GM12865 (cell line): ENCODE measurements around the gene FCN2.

Source experiments
- DNase-seq: peaks from one replicate; pipeline ENCODE4 v3.0.0; 2010; ENCODE audit warnings: low read depth
- H3K4me3 ChIP-seq: 2 replicates; pipeline ENCODE4 v1.5.1; 2011; ENCODE audit warnings: mild to moderate bottlenecking, low read depth, low read length, control low read depth
- TF ChIP-seq, protein P1 (sequence below): IDR thresholded peaks from 2 replicates; pipeline ENCODE4 v1.5.1; 2011; ENCODE audit warnings: low read length, control low read depth, low read depth, inconsistent platforms; ENCODE audit not compliant: insufficient read depth; ENCODE audit errors: missing control alignments

Gene FCN2

DNA sequence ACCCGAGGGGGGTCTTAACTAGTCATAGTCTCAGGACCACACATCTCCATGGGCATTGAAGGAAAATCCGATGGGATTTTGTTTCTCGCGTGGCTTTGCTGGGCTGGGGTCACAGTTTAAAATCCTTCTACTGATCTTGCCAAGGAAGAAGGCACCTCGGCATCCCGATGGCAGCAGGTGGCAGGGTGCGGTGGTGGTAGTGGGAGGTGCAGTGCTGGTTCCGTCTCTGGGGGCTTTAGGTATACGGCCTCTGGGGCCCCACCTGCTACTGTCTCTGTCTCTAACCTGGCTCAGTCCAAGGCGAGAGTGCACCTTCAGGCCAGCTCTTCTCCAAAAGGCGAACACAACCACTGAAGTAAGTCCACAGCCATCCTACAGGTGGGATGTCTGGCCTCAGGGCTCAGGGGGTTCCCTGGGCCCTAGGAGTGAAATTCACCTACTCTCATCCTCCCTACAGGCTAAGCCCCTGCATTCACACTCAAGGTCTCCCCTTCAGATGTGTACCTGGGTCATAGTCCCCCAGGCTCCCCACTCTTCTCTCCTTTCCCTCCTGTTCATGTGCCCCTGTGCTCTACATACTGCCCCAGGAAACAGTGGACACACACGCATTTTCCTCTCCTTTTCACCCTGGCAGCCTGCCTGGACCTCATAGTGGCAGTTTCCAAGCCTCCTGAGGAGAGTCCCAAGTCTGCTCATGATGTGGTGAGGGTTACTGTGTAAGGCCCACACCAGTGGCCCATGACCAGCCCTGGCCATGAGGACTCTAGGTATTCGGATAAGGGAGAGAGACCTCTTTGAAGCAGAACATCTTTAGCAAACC lies 736 bp upstream of the FCN2 start:
- no peak for DNase-seq
- TF ChIP-seq, protein P1, sequence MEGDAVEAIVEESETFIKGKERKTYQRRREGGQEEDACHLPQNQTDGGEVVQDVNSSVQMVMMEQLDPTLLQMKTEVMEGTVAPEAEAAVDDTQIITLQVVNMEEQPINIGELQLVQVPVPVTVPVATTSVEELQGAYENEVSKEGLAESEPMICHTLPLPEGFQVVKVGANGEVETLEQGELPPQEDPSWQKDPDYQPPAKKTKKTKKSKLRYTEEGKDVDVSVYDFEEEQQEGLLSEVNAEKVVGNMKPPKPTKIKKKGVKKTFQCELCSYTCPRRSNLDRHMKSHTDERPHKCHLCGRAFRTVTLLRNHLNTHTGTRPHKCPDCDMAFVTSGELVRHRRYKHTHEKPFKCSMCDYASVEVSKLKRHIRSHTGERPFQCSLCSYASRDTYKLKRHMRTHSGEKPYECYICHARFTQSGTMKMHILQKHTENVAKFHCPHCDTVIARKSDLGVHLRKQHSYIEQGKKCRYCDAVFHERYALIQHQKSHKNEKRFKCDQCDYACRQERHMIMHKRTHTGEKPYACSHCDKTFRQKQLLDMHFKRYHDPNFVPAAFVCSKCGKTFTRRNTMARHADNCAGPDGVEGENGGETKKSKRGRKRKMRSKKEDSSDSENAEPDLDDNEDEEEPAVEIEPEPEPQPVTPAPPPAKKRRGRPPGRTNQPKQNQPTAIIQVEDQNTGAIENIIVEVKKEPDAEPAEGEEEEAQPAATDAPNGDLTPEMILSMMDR, result no peak
- no peak overlapping the region for H3K4me3 ChIP-seq

DNA sequence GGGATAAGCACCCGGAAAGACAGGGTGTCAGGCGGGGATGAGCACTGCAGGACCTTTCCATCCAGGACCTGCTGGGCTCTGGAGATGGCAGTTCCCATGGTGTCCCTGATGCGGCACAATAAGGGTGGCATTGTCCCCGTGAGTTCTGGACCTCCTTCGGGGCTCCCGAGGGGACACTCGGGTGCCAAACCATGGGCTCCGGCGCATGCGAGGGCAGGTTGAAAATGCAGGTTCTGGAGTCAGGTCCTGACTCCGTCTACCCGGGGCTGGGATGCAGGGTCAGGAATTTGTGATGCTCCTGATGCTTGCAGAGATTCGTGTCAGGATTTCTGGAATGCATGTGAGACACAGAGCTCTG lies 682 bp downstream of the FCN2 start:
- TF ChIP-seq, protein P1, result no peak
- H3K4me3 ChIP-seq, result no peak overlapping the region
- no peak for DNase-seq

DNA sequence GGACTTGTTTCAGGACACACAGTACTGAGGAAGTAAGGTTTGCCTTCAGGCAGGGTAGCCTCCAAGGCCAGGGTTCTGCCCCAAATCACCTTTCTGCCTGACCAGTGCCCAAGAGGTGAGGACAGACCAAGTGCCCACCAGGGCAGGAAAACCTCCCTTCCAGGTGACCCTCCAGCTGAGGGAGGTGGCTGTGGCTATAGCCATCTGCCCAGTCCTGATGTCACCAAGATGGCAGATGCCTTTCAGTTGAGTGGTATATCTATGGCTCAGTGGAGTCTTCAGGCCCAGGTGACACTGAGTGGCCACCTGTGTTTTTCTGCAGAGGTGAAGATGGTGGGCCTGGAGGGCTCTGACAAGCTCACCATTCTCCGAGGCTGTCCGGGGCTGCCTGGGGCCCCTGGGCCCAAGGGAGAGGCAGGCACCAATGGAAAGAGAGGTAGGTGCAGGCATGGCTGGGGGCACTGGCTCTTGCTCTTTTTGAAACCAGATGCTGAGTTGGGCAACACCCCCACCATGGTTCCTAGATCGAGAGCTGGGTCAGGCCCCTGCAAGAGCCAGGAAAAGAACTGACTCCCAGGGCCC lies 1.7 kb downstream of the FCN2 start:
- TF ChIP-seq, protein P1, result no peak
- H3K4me3 ChIP-seq, result no peak overlapping the region
- DNase-seq, result no peak

DNA sequence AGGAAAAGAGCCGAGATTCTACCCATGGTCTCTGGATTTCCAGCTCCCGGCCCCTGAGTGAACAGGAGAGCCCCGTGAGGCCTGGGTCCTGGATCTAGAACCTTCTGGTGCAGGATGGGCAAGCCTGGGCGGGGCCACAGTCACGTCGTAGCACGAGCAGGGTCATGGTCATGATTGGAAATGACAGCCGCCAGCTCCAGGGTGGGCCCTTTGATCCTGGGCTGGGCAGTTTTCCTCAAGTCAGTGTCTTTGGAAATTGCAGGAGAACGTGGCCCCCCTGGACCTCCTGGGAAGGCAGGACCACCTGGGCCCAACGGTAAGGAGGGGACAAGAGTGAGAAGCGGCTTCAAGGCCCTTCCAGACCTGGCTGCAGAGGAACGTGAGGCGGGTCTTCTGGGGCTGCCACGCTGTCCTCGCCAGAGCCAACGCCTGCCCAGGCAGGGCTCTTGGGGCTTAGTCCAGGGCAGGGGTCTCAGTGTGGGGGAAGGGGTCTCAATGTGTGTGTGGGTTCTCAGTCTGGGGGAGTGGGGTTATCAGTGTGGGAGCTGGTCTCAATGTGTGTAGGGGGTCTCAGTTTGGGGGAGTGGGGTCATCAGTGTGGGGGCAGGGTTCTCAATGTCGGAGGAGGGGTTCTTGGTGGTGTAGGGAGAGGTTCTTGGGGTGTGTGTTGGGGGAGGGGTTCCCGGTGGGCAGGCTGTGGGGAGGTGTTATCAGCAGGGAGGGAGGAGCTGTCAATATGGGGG lies 2.6 kb downstream of the FCN2 start:
- H3K4me3 ChIP-seq, result no peak overlapping the region
- TF ChIP-seq, protein P1, result no peak
- DNase-seq, result no peak

DNA sequence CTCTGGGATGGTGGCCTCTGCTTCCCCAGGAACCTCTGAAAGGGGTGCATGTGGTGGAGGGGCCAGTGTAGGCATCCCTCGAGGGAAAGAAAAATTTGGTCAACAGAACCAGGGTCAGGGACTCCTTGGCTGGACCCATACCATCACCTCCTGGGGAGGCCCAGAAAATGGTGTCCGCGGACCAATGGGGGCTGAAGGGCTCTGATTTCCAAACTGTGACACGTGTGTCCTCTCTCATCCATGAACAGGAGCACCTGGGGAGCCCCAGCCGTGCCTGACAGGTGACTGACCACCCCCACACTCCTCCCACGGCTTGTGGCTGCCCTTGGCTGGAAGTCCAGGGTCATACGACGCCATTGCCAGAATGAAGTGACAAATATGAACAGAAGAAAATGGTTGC lies 3.9 kb downstream of the FCN2 start:
- DNase-seq, result no peak
- no peak overlapping the region for H3K4me3 ChIP-seq
- TF ChIP-seq, protein P1, result no peak

DNA sequence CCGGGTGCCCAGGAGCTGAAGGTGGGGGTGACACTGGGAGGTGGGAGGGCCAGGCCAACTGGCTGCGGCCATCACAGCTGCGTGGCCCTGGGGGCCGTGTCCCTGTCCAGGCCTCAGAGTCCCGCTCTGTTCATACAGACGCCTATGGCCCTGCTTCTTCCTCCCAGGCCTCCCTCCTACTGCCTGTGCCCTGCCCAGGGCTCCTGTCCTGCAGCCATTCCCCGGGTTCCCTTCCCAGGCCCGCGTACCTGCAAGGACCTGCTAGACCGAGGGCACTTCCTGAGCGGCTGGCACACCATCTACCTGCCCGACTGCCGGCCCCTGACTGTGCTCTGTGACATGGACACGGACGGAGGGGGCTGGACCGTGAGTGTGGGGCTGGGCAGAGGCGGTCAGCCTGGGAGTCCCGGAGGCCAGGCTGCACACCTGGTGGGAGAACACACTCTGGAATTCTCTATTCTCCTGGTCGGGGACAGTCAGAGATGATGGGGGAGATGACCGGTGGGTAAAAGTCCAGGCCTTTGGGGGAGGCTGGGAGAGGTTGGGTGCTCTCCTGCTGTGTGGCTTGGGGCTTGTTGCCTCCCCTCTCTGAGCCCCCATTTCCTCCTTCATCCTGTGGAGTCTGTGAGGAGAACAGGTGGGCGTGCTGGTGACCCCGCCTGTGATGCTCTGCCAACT lies 4.5 kb downstream of the FCN2 start:
- TF ChIP-seq, protein P1, result no peak
- H3K4me3 ChIP-seq, result no peak overlapping the region
- no peak for DNase-seq
